HepG2 (cell line): ENCODE measurements around the gene DHX58. TPM values are rescaled to one million over a fixed set of nuclear protein-coding genes. Genes with fewer than 3 reads are reported as not detected.

Experiments
- ATAC-seq: fragments of 200-7000 bp; cut with Tn5 transposase; 3 replicates; pipeline ENCODE4 v1.9.1; 2020; ENCODE audit warnings: mild to moderate bottlenecking, moderate library complexity
- BruUV-seq: library from RNA; stranded (reverse); fragments of 400-500 nt; replicated peaks from 2 replicates; lab custom pipeline; 2021; lab: Mats Ljungman, UMichigan
- CTCF ChIA-PET: fragments of 300-600 bp; formaldehyde crosslinking; extraction: SDS; loops from one replicate; lab custom pipeline; 2021; ENCODE audit warnings: low total read pairs, inconsistent platforms, low intra/inter-chr PET ratio; lab: Yijun Ruan, JAX
- POLR2A ChIA-PET: fragments of 350-600 bp; sonication (Branson Sonifier 250); formaldehyde crosslinking; loops from one replicate; lab custom pipeline; 2020; ENCODE audit warnings: antibody characterized with exemption, inconsistent platforms; lab: Yijun Ruan, JAX
- DNase-seq: peaks from one replicate; pipeline ENCODE4 v3.0.0-alpha.2; 2015; ENCODE audit warnings: low spot score
- FAIRE-seq: peaks from 3 replicates; lab custom pipeline; 2011; peaks lifted over from hg19 to GRCh38; lab: Jason Lieb, UNC
- H2AFZ ChIP-seq: one replicate; pipeline ENCODE4 v1.6.1; 2011; ENCODE audit warnings: low read length, inconsistent platforms
- H3K27ac ChIP-seq: fragments of 300-600 bp; 3 replicates; pipeline ENCODE4 v1.8.0; 2011; ENCODE audit warnings: mixed run types, mild to moderate bottlenecking, mixed read lengths, low read length, inconsistent platforms; ENCODE audit not compliant: insufficient read depth; ENCODE audit errors: extremely low read length
- H3K27me3 ChIP-seq, 2 experiments: fragments of 200-600 bp in 1 of 2; 2 replicates in 1 of 2; 3 replicates in 1 of 2; pipeline versions ENCODE4 v1.6.0 to v1.8.0; 2011; ENCODE audit warnings: low read length in 2 of 2, mild to moderate bottlenecking in 2 of 2, moderate library complexity in 2 of 2, inconsistent platforms in 1 of 2; ENCODE audit not compliant: insufficient read depth in 2 of 2, control insufficient read depth in 1 of 2
- H3K36me3 ChIP-seq, 2 experiments: fragments of 200-600 bp in 1 of 2; replicated peaks in 1 of 2; 2 replicates in 1 of 2; 3 replicates in 1 of 2; pipeline versions ENCODE4 v1.5.1 to v1.8.0; 2011; ENCODE audit warnings: low read length in 2 of 2, inconsistent platforms in 1 of 2; ENCODE audit not compliant: insufficient read depth in 2 of 2, control insufficient read depth in 1 of 2
- H3K4me1 ChIP-seq: 2 replicates; pipeline ENCODE4 v1.5.1; 2012; ENCODE audit warnings: low read length, inconsistent platforms; ENCODE audit not compliant: insufficient read depth
- H3K4me2 ChIP-seq: 2 replicates; pipeline ENCODE4 v1.6.0; 2011; ENCODE audit warnings: low read depth, low read length, inconsistent platforms
- H3K4me3 ChIP-seq, 3 experiments: fragments of 200-600 bp in 1 of 3; sonication (generic), shearing (Covaris generic) in 1 of 3; replicated peaks in 1 of 3; 2 replicates each; pipeline ENCODE4 v1.5.1; 2011 to 2016; ENCODE audit warnings: low read length in 3 of 3, inconsistent platforms in 2 of 3, low read depth in 2 of 3, mild to moderate bottlenecking in 2 of 3, control low read depth in 1 of 3, mixed read lengths in 1 of 3; ENCODE audit not compliant: insufficient read depth in 1 of 3
- H3K79me2 ChIP-seq: one replicate; pipeline ENCODE4 v1.6.1; 2011; ENCODE audit warnings: low read length, inconsistent platforms; ENCODE audit not compliant: insufficient read depth
- H3K9ac ChIP-seq: 2 replicates; pipeline ENCODE4 v1.6.0; 2011; ENCODE audit warnings: mild to moderate bottlenecking, low read depth, low read length, inconsistent platforms; ENCODE audit not compliant: insufficient read depth
- H3K9me3 ChIP-seq: 2 replicates; pipeline ENCODE4 v1.5.1; 2012; ENCODE audit warnings: mild to moderate bottlenecking, low read length
- H4K20me1 ChIP-seq: 2 replicates; pipeline ENCODE4 v1.6.0; 2011; ENCODE audit warnings: inconsistent platforms, mild to moderate bottlenecking, low read length, moderate library complexity; ENCODE audit not compliant: insufficient read depth
- ASH2L ChIP-seq: fragments of 300-600, 200-600 bp; sonication (generic); IDR thresholded peaks from 2 replicates; pipeline ENCODE4 v1.7.0; 2017; ENCODE audit warnings: low read depth, mild to moderate bottlenecking, moderate library complexity, mixed read lengths, low read length; ENCODE audit not compliant: insufficient read length
- DR1 ChIP-seq: sonication (generic); formaldehyde crosslinking; IDR thresholded peaks from 2 replicates; pipeline ENCODE4 v1.8.0; 2021; ENCODE audit warnings: mild to moderate bottlenecking, missing genetic modification reagents, inconsistent platforms
- HOXD1 ChIP-seq: sonication (generic); formaldehyde crosslinking; IDR thresholded peaks from 2 replicates; pipeline ENCODE4 v1.5.0; 2020; ENCODE audit warnings: missing genetic modification reagents
- PAF1 ChIP-seq: IDR thresholded peaks from 2 replicates; pipeline ENCODE4 v1.6.1; 2016; ENCODE audit warnings: missing genetic modification reagents, missing compliant biosample characterization
- YEATS2 ChIP-seq: sonication (generic); formaldehyde crosslinking; IDR thresholded peaks from 2 replicates; pipeline ENCODE4 v1.4.0; 2020; ENCODE audit warnings: missing genetic modification reagents, borderline replicate concordance
- ZNF451 ChIP-seq: sonication (generic); formaldehyde crosslinking; IDR thresholded peaks from 2 replicates; pipeline ENCODE4 v1.5.0; 2020; ENCODE audit warnings: mild to moderate bottlenecking, missing genetic modification reagents
- ZNF589 ChIP-seq: sonication (generic); formaldehyde crosslinking; conservative IDR thresholded peaks from 2 replicates; pipeline ENCODE4 v1.8.0; 2022; ENCODE audit warnings: mild to moderate bottlenecking, moderate library complexity, missing genetic modification reagents
- ZNF790 ChIP-seq: sonication (generic); formaldehyde crosslinking; IDR thresholded peaks from 2 replicates; pipeline ENCODE4 v1.8.0; 2022; ENCODE audit warnings: missing genetic modification reagents, mild to moderate bottlenecking, borderline replicate concordance
- WGBS: methylation state at CpG from one replicate; pipeline ENCODE4 v1.1.6; 2017; ENCODE audit warnings: low lambda C conversion rate; 5-methylcytosine and 5-hydroxymethylcytosine counted together
- in situ Hi-C: cut with HindIII; loops from 2 replicates; pipeline ENCODE4 v1.10.0; 2017; ENCODE audit warnings: low pct_unique_long_range_greater_than_20kb; ENCODE audit not compliant: extremely low pct_ligation_motif_present
- intact Hi-C: fragments of 100-400 bp; cut with micrococcal nuclease; formaldehyde crosslinking; loops from one replicate; pipeline ENCODE4 v1.10.0; 2022; ENCODE audit not compliant: unreplicated experiment
- polyA plus RNA-seq, 8 experiments: library from polyadenylated mRNA; depleted of rRNA in 3 of 8; stranded (reverse) in 7 of 8; unstranded in 1 of 8; fragments of >200 nt; fragmentation: Illumina TruSeq in 4 of 8; extraction: Trizol in 4 of 8; gene quantifications; 2 replicates each; pipeline versions ENCODE4 v1.2.1 to v1.2.3, GENCODE V29; 2011 to 2016; ENCODE audit warnings: low read depth in 4 of 8, missing spikeins in 1 of 8, mixed read lengths in 1 of 8; ENCODE audit not compliant: insufficient read depth in 1 of 8
- total RNA-seq, 5 experiments: library from RNA; depleted of rRNA; stranded (reverse); fragments of >200 nt; fragmentation: Illumina TruSeq; extraction: Trizol; gene quantifications; 2 replicates each; pipeline ENCODE4 v1.2.3, GENCODE V29; 2016; ENCODE audit warnings: low read depth in 1 of 5
- TF ChIP-seq, protein P1 (sequence below): sonication (generic); formaldehyde crosslinking; conservative IDR thresholded peaks from 2 replicates; pipeline ENCODE4 v1.4.0; 2020; ENCODE audit warnings: missing genetic modification reagents
- TF ChIP-seq, protein P2 (sequence below): sonication (generic); formaldehyde crosslinking; IDR thresholded peaks from 2 replicates; pipeline ENCODE4 v1.5.0; 2020; ENCODE audit warnings: mild to moderate bottlenecking, missing genetic modification reagents
- TF ChIP-seq, protein P3 (sequence below): sonication (generic); formaldehyde crosslinking; IDR thresholded peaks from 2 replicates; pipeline ENCODE4 v1.9.0; 2021; ENCODE audit warnings: mild to moderate bottlenecking, missing genetic modification reagents

The DHX58 gene
- total and polyA plus RNA-seq, 2 of the 13 experiments (the other 11 are each of a cell fraction or from before 2014, with no cell fraction given): 6.7 to 7.8 TPM

DNA sequence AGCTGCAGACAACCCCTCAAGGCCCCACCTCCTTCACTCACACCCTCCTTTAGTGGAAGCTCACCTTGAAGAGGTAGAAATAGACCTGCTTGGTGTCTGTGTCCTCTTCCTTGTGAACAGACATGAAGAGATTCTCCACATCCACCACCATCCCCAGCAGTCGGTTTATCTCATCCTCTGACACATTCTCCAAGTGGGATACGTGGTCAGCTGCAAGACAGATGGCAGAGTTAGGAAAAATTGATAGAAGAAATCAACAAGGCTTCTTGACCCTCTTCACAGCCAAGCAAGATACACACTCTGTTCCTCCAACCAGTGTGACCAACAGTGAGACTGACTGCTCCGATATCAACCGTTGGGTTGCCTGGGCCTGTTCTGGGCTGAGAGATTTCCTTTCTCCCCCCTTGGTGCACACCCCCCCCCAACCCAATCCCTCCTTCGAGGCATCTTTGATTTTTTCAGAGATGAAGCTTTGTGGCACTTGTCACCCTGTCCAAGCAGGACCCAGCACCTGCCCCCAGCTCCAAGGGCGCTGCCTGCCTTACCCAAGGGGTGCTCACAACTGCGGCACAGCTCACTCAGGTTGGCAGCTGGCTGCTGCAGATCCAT is 7.8 kb upstream of the DHX58 start:
- Histone ChIP-seq H3K9ac (peak overlapping the region; percentile 48), H3K4me2 (peak overlapping the region; percentile 74), H3K27me3 (no peaks in the 10 kb centered on the region), H3K79me2 (no peaks in the 10 kb centered on the region), H3K9me3 (no peaks in the 10 kb centered on the region), H3K4me1 (peaks cover 33% of the 10 kb centered on the region), H2AFZ (no peak overlapping the region), H3K27ac (no peak overlapping the region), H3K36me3 (peaks cover 5 to 37% of the 10 kb centered on the region in 2 experiments), H3K4me3 (peak overlapping the region; percentile 76 to 85 (median 79)), H4K20me1 (no peaks in the 10 kb centered on the region)
- intact Hi-C loops (loop anchor here (5.0 kb wide), 1 partner anchor 37 kb away; no protein-coding TSS in a partner anchor), in situ Hi-C loops (no loop called here)
- FAIRE-seq (no peak), ATAC-seq (no peak), DNase-seq (no peak)
- no TSS peak for BruUV-seq
- POLR2A ChIA-PET: interaction anchor here (0.8 to 3.1 kb wide), 22 partner anchors 8 to 431 kb away, joined by 3 to 34 read pairs (median 6); partner anchors contain the start of genes CNP, DHX58, DNAJC7 and EIF1
- WGBS: 84% methylated on average over 7 of the region's 7 CpGs
- CTCF ChIA-PET: no interaction called here
- TF ChIP-seq ZNF451 (CRISPR knock-in tag): 0 out of 2 replicates have a peak, but pooled peaks have one; percentile 7
- no peak for TF ChIP-seq HOXD1 (CRISPR knock-in tag)
- TF ChIP-seq, protein P1, sequence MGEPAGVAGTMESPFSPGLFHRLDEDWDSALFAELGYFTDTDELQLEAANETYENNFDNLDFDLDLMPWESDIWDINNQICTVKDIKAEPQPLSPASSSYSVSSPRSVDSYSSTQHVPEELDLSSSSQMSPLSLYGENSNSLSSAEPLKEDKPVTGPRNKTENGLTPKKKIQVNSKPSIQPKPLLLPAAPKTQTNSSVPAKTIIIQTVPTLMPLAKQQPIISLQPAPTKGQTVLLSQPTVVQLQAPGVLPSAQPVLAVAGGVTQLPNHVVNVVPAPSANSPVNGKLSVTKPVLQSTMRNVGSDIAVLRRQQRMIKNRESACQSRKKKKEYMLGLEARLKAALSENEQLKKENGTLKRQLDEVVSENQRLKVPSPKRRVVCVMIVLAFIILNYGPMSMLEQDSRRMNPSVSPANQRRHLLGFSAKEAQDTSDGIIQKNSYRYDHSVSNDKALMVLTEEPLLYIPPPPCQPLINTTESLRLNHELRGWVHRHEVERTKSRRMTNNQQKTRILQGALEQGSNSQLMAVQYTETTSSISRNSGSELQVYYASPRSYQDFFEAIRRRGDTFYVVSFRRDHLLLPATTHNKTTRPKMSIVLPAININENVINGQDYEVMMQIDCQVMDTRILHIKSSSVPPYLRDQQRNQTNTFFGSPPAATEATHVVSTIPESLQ (CRISPR knock-in tag): no peak
- TF ChIP-seq ZNF790 (CRISPR knock-in tag): 0 out of 2 replicates have a peak, but pooled peaks have one; percentile 31
- TF ChIP-seq ASH2L: peak; percentile 1
- 0 out of 2 replicates have a peak, but pooled peaks have one; percentile 3 for TF ChIP-seq ZNF589 (CRISPR knock-in tag)
- no peak for TF ChIP-seq YEATS2 (CRISPR knock-in tag)
- TF ChIP-seq, protein P2, sequence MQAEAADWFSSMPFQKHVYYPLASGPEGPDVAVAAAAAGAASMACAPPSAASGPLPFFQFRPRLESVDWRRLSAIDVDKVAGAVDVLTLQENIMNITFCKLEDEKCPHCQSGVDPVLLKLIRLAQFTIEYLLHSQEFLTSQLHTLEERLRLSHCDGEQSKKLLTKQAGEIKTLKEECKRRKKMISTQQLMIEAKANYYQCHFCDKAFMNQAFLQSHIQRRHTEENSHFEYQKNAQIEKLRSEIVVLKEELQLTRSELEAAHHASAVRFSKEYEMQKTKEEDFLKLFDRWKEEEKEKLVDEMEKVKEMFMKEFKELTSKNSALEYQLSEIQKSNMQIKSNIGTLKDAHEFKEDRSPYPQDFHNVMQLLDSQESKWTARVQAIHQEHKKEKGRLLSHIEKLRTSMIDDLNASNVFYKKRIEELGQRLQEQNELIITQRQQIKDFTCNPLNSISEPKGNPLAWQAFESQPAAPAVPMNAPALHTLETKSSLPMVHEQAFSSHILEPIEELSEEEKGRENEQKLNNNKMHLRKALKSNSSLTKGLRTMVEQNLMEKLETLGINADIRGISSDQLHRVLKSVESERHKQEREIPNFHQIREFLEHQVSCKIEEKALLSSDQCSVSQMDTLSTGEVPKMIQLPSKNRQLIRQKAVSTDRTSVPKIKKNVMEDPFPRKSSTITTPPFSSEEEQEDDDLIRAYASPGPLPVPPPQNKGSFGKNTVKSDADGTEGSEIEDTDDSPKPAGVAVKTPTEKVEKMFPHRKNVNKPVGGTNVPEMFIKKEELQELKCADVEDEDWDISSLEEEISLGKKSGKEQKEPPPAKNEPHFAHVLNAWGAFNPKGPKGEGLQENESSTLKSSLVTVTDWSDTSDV (CRISPR knock-in tag): no peak
- TF ChIP-seq DR1 (CRISPR knock-in tag): no peak
- TF ChIP-seq, protein P3, sequence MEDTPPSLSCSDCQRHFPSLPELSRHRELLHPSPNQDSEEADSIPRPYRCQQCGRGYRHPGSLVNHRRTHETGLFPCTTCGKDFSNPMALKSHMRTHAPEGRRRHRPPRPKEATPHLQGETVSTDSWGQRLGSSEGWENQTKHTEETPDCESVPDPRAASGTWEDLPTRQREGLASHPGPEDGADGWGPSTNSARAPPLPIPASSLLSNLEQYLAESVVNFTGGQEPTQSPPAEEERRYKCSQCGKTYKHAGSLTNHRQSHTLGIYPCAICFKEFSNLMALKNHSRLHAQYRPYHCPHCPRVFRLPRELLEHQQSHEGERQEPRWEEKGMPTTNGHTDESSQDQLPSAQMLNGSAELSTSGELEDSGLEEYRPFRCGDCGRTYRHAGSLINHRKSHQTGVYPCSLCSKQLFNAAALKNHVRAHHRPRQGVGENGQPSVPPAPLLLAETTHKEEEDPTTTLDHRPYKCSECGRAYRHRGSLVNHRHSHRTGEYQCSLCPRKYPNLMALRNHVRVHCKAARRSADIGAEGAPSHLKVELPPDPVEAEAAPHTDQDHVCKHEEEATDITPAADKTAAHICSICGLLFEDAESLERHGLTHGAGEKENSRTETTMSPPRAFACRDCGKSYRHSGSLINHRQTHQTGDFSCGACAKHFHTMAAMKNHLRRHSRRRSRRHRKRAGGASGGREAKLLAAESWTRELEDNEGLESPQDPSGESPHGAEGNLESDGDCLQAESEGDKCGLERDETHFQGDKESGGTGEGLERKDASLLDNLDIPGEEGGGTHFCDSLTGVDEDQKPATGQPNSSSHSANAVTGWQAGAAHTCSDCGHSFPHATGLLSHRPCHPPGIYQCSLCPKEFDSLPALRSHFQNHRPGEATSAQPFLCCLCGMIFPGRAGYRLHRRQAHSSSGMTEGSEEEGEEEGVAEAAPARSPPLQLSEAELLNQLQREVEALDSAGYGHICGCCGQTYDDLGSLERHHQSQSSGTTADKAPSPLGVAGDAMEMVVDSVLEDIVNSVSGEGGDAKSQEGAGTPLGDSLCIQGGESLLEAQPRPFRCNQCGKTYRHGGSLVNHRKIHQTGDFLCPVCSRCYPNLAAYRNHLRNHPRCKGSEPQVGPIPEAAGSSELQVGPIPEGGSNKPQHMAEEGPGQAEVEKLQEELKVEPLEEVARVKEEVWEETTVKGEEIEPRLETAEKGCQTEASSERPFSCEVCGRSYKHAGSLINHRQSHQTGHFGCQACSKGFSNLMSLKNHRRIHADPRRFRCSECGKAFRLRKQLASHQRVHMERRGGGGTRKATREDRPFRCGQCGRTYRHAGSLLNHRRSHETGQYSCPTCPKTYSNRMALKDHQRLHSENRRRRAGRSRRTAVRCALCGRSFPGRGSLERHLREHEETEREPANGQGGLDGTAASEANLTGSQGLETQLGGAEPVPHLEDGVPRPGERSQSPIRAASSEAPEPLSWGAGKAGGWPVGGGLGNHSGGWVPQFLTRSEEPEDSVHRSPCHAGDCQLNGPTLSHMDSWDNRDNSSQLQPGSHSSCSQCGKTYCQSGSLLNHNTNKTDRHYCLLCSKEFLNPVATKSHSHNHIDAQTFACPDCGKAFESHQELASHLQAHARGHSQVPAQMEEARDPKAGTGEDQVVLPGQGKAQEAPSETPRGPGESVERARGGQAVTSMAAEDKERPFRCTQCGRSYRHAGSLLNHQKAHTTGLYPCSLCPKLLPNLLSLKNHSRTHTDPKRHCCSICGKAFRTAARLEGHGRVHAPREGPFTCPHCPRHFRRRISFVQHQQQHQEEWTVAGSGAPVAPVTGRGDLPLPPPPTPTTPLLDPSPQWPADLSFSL (CRISPR knock-in tag): 0 out of 2 replicates have a peak, but pooled peaks have one; percentile 23
- TF ChIP-seq PAF1 (CRISPR knock-in tag): no peak
